Endothelial cell of umbilical vein (primary cell): ENCODE measurements around the gene TECPR2.

Source experiments
- CTCF ChIP-seq, 2 donors: IDR thresholded peaks; 1 replicate in 1 of 2; 2 replicates in 1 of 2; pipeline ENCODE4 v1.5.1; 2011; ENCODE audit warnings: low read length in 2 of 2, mild to moderate bottlenecking in 2 of 2, moderate library complexity in 2 of 2, control low read depth in 1 of 2, inconsistent platforms in 1 of 2, low read depth in 1 of 2; ENCODE audit not compliant: insufficient read depth in 1 of 2; ENCODE audit errors: extremely low read depth in 1 of 2
- GATA2 ChIP-seq: IDR thresholded peaks from 2 replicates; pipeline ENCODE4 v1.7.0; 2011; ENCODE audit warnings: low read depth, mild to moderate bottlenecking, moderate library complexity, mixed read lengths, low read length; ENCODE audit not compliant: insufficient read length, insufficient read depth
- JUN ChIP-seq: IDR thresholded peaks from 2 replicates; pipeline ENCODE4 v1.6.1; 2011; ENCODE audit warnings: borderline replicate concordance, low read depth; ENCODE audit not compliant: insufficient read length, insufficient read depth
- POLR2A ChIP-seq: IDR thresholded peaks from 2 replicates; pipeline ENCODE4 v1.6.1; 2012; ENCODE audit warnings: low read depth, mild to moderate bottlenecking, control low read depth, low read length

- peak; percentile 95 for TF ChIP-seq POLR2A
- no peak for TF ChIP-seq CTCF (IDR thresholded peaks at IDR 0.05; ENCODE audit: extremely low read depth in 1 of 2, insufficient read depth in 1 of 2, low read depth in 1 of 2, low read length in 2 of 2)
- TF ChIP-seq JUN, result no peak
- TF ChIP-seq GATA2, result no peak
Observed at GRCh38 chr14:102362545-102363181, at the start of gene TECPR2, which contains the start of gene CINP.
